SK-N-SH (cell line): Measurements from ENCODE around the gene SEC24D.

Source experiments
- EP300 ChIP-seq, 2 experiments: IDR thresholded peaks; 2 replicates each; pipeline versions ENCODE4 v1.4.0 to v1.6.1; 2012; ENCODE audit warnings: borderline replicate concordance in 1 of 2, low read depth in 1 of 2, low read length in 1 of 2
- EZH2phosphoT487 ChIP-seq: fragments of 200-600 bp; sonication (generic); IDR thresholded peaks from 2 replicates; pipeline ENCODE4 v1.6.1; 2017; ENCODE audit warnings: low read depth, mixed run types, mild to moderate bottlenecking, antibody characterized with exemption, moderate library complexity, borderline replicate concordance
- NFIC ChIP-seq: IDR thresholded peaks from 2 replicates; pipeline ENCODE4 v1.4.0; 2012; ENCODE audit warnings: borderline replicate concordance
- REST ChIP-seq: IDR thresholded peaks from 2 replicates; pipeline ENCODE4 v1.6.1; 2012; ENCODE audit warnings: mild to moderate bottlenecking, low read depth, low read length, moderate library complexity
- TF ChIP-seq, protein P1 (sequence below): fragments of 200-600 bp; sonication (generic); IDR thresholded peaks from 2 replicates; pipeline ENCODE4 v1.6.1; 2017; ENCODE audit warnings: antibody characterized with exemption, mild to moderate bottlenecking, moderate library complexity

GRCh38 chr4:118754890-118755289 is 81.0 kb downstream of the SEC24D start:
- TF ChIP-seq, protein P1, sequence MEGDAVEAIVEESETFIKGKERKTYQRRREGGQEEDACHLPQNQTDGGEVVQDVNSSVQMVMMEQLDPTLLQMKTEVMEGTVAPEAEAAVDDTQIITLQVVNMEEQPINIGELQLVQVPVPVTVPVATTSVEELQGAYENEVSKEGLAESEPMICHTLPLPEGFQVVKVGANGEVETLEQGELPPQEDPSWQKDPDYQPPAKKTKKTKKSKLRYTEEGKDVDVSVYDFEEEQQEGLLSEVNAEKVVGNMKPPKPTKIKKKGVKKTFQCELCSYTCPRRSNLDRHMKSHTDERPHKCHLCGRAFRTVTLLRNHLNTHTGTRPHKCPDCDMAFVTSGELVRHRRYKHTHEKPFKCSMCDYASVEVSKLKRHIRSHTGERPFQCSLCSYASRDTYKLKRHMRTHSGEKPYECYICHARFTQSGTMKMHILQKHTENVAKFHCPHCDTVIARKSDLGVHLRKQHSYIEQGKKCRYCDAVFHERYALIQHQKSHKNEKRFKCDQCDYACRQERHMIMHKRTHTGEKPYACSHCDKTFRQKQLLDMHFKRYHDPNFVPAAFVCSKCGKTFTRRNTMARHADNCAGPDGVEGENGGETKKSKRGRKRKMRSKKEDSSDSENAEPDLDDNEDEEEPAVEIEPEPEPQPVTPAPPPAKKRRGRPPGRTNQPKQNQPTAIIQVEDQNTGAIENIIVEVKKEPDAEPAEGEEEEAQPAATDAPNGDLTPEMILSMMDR: no peak
- TF ChIP-seq NFIC (no peak), REST (no peak), EP300 (IDR thresholded peaks at IDR 0.05; ENCODE audit: borderline replicate concordance in 1 of 2, low read depth in 1 of 2, low read length in 1 of 2) (no peak), EZH2phosphoT487 (no peak)
